Measurements from ENCODE around the gene MARS1.

DNA sequence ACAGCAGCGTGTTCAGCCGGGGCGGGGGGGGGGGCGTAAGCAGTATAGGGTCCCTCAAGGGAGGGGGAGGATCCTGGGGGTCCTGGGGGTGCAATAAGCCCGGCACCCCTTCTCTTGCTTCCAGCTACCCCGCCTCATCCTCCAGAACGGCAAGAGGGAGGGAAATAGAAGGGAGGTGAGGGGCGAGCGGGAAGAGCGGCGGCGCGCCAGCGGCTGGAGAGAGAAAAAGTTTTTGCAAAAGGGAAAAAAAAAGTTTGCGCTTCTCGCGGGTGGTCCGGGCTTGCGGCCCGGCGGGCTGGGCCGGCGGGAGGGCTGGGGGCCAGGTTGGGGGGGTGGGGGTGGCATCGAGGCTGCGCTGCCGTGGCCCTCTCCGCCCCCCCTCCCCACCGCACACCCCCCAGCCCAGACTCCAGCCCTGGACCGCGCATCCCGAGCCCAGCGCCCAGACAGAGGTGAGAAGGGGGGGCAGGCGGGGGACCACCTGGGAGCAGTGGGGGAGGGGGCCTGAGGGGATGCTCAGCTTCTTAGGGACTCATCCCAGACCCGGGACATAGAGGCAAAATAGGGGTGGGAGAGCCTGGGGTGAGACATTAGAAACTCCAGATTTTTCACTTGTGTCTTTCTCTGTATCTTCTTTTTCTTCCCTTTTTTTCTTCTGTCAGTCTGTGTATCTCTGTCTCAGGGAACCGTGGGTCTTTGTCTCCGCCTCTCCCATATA is 28.0 kb upstream of the MARS1 start, which contains the start of gene GLI1:
- TF ChIP-seq, protein P1, sequence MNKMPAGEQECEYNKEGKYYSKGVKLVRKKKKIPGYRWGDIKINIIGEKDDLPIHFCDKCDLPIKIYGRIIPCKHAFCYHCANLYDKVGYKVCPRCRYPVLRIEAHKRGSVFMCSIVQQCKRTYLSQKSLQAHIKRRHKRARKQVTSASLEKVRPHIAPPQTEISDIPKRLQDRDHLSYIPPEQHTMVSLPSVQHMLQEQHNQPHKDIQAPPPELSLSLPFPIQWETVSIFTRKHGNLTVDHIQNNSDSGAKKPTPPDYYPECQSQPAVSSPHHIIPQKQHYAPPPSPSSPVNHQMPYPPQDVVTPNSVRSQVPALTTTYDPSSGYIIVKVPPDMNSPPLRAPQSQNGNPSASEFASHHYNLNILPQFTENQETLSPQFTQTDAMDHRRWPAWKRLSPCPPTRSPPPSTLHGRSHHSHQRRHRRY (tag by site-specific recombination; IDR thresholded peaks at IDR 0.05), result no peak
- TF ChIP-seq GLIS2 (tag by site-specific recombination; IDR thresholded peaks at IDR 0.05), result peak; percentile 92
